ENCODE results near the gene PARD6A. TPM values are rescaled to one million over a fixed set of nuclear protein-coding genes. Genes with fewer than 3 reads are reported as not detected.

The PARD6A gene
- total and polyA plus RNA-seq, 2 of the 13 experiments (the other 11 are each of a cell fraction or from before 2014, with no cell fraction given) = 3.5 to 4.3 TPM

- TF ChIP-seq HNRNPLL (IDR thresholded peaks at IDR 0.05; ENCODE audit: low read depth, low read length, poor library complexity, severe bottlenecking) (peak; percentile 72), MXD3 (CRISPR knock-in tag; IDR thresholded peaks at IDR 0.05) (peak; percentile 60), E2F2 (CRISPR knock-in tag; IDR thresholded peaks at IDR 0.05; ENCODE audit: borderline replicate concordance) (peak; percentile 13; the same call in 1 of the 2 replicates), ZNF317 (CRISPR knock-in tag; IDR thresholded peaks at IDR 0.05) (peak; percentile 64; the same call in 1 of the 2 replicates), ZFP36 (IDR thresholded peaks at IDR 0.05; ENCODE audit: borderline replicate concordance, low read depth, low read length, partially characterized antibody) (no peak), ZSCAN30 (CRISPR knock-in tag; IDR thresholded peaks at IDR 0.05) (no peak), SP4 (CRISPR knock-in tag; IDR thresholded peaks at IDR 0.05) (peak; percentile 85), RORA (CRISPR knock-in tag; IDR thresholded peaks at IDR 0.05) (no peak), IKZF4 (CRISPR knock-in tag; IDR thresholded peaks at IDR 0.05; ENCODE audit: borderline replicate concordance, low read depth, not compliant biosample characterization) (peak; percentile 69), SMARCE1 (IDR thresholded peaks at IDR 0.05; ENCODE audit: borderline replicate concordance) (no peak), HDAC1 (CRISPR knock-in tag; IDR thresholded peaks at IDR 0.05) (peak; percentile 64), ZNF414 (CRISPR knock-in tag; IDR thresholded peaks at IDR 0.05) (no peak), ZMYM4 (CRISPR knock-in tag; IDR thresholded peaks at IDR 0.05) (no peak; the same call in 1 of the 2 replicates), SALL1 (CRISPR knock-in tag; IDR thresholded peaks at IDR 0.05) (peak; percentile 61), ZNF296 (CRISPR knock-in tag; conservative IDR thresholded peaks at IDR 0.05) (no peak; the same call in 1 of the 2 replicates), ZBTB3 (CRISPR knock-in tag; IDR thresholded peaks at IDR 0.05; ENCODE audit: borderline replicate concordance, low read depth) (0 out of 2 replicates have a peak, but pooled peaks have one; percentile 84), MAFG (CRISPR knock-in tag; IDR thresholded peaks at IDR 0.05) (0 out of 2 replicates have a peak, but pooled peaks have one; percentile 12), MTA1 (CRISPR knock-in tag; IDR thresholded peaks at IDR 0.05; ENCODE audit: borderline replicate concordance) (peak; percentile 72; the same call in 1 of the 2 replicates), ZBTB4 (CRISPR knock-in tag; IDR thresholded peaks at IDR 0.05; ENCODE audit: borderline replicate concordance) (peak; percentile 90), CBX2 (IDR thresholded peaks at IDR 0.05; ENCODE audit: low read depth, low read length) (no peak), CBX2 (CRISPR knock-in tag; IDR thresholded peaks at IDR 0.05; ENCODE audit: low read depth) (no peak), ZSCAN25 (CRISPR knock-in tag; IDR thresholded peaks at IDR 0.05) (no peak; the same call in 1 of the 2 replicates), PHF5A (CRISPR knock-in tag; IDR thresholded peaks at IDR 0.05; ENCODE audit: low read depth, unreplicated experiment) (peak; percentile 74)
Observed at GRCh38 chr16:67659675-67660563, 841 bp upstream of the PARD6A start, which contains the start of gene ACD (continued).

Measured in HepG2 (cell line).